ENCODE results near the gene LRR1.
A peak's percentile ranks its signal among the peaks of the same experiment; 100 is the strongest.
"Not testable (repeated sequence)": the region's sequence is repeated elsewhere in the genome, so short reads cannot be mapped to it uniquely, and the experiment has no call there.

The LRR1 gene

GRCh38 chr14:49585803-49586672 lies 12.7 kb upstream of the LRR1 start, which contains the start of gene RPS29:
TSS of gene RPS29 (minus strand) at chr14:49586380. CDS start at chr14:49586346, 34 bp downstream.
- peak; percentile 97 for DNase-seq

DNA sequence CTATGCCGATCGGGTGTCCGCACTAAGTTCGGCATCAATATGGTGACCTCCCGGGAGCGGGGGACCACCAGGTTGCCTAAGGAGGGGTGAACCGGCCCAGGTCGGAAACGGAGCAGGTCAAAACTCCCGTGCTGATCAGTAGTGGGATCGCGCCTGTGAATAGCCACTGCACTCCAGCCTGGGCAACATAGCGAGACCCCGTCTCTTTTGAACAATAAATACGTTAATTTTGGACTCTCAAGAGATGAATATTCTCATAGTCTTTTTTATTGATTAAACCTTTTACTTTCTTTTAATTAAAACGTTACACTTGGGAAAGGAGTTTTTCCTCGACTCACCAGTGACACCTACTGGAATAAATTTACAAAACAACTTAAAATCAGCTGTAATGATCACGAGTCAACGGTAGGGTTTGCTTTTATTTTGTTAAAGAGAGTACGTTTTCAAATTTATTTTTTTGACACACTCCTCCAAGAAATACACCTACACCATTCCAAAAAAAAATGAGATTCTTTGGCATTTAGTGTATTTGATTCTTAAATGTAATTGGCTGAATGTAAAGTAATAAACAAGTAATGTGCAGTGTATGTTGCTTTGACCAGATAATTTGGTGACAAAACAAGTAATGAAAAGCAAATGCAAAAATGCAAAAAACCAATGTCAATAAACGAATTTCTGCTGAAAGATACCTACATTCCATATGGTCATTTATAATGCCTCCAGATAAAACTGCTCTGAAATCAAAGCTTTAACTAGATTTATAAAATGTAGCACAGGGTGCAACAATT lies 11.9 kb upstream of the LRR1 start:
- peak; percentile 76 for DNase-seq

- DNase-seq: no peak
Observed at GRCh38 chr14:49589387-49589786, 9.4 kb upstream of the LRR1 start.

GRCh38 chr14:49593016-49593415 lies 5.7 kb upstream of the LRR1 start:
- DNase-seq: no peak

DNA sequence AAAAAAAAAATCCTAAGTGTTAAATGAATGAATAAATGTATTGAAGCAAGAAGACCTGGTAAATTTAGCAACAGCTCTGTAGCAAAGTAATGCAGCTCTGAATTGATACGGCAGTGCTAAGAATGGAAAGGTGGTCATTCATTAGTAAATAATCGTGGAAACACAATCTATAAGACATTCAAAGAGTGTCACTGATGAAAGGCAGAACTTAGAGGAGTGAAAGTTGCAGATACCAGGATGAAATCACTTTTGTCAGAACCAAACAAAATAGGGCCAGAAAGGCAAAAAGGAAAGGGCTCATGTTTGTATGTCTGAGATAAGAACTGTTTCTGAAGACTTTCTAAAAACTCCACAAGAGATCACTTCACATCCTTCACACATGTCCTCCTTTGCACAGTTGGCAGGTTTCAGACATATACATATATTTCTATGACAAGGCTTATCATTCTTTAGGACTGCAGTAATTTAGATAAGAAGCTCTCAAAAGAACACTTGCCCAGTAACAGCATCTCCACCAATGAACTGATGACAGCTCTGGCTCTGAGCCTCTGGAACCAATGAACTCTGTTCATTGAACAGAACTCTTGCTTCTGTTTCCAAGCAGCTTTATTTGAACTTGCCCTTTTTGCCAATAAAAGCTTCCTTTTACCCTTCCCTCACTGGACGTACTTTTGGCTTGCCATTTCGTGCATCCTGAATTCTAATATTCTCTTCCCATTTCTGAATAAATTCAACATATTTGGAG lies 4.2 kb upstream of the LRR1 start:
- DNase-seq: no peak

- no peak for DNase-seq
Observed at GRCh38 chr14:49598189-49598484, 603 bp upstream of the LRR1 start.

DNA sequence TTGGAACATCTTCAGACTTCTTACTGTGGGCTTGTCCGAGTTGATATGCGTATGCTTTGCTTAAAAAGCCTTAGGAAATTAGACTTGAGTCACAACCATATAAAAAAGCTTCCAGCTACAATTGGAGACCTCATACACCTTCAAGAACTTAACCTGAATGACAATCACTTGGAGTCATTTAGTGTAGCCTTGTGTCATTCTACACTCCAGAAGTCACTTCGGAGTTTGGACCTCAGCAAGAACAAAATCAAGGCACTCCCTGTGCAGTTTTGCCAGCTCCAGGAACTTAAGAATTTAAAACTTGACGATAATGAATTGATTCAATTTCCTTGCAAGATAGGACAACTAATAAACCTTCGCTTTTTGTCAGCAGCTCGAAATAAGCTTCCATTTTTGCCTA lies 8.8 kb downstream of the LRR1 start:
- DNase-seq: no peak

GRCh38 chr14:49612251-49612650 lies 13.5 kb downstream of the LRR1 start:
- DNase-seq: no peak

- no peak for DNase-seq
Observed at GRCh38 chr14:49612671-49613070, 13.9 kb downstream of the LRR1 start.

GRCh38 chr14:49614196-49614595 lies 15.5 kb downstream of the LRR1 start:
- DNase-seq: no peak

DNA sequence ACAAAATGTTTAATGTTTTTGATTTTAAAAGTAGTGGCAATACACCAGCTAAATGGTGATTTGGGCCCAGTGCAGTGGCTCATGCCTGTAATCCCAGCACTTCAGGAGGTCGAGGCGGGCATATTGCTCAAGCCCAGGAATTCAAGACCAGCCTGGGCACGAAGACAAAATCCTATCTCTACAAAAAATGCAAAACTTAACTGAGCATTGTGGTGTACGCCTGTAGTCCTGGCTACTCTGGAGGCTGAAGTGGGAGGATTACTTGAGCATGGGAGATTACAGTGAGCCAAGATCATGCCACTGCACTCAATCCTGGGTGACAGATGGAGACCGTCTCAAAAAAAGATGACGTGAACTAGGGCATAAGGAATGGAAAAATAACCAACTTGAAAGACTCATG lies 17.0 kb downstream of the LRR1 start:
- DNase-seq: no peak

- no peak for DNase-seq
Observed at GRCh38 chr14:49617852-49618519, 19.2 kb downstream of the LRR1 start.

DNA sequence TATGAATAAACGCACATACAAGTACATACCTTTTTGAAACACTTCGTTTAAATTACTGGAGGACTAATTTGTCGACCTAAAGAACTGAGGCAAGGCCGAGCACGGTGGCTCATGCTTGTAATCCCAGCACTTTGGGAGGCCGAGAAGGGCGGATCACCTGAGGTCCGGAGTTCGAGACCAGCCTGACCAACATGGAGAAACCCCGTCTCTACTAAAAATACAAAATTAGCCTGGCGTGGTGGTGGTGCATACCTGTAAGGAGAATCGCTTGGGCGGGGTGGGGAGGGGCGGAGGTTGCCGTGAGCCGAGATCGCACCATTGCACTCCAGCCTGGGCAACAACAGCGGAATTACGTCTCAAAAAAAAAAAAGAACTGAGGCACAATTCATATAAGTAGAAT lies 20.5 kb downstream of the LRR1 start:
- DNase-seq: not testable (repeated sequence)

DNA sequence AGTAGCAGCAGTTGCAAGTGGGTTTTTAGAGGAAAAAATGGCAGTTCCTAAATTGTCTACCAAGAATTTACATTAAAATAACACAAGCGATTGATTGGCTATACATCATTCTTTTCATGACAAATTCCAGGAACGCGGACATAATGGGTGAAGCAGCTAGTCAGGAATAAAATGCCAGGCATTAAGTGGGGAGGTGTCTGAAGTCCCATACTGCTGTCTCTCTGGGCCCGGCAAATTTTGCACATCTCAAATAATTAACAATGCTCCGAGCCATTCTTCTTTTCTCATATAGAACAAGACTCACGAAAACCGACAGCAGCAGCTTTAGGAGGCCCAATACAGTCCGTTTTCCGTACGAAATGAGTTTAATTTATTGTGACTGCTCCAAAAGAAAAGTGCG lies 21.0 kb downstream of the LRR1 start:
- DNase-seq: no peak

GRCh38 chr14:49620182-49621113 lies 21.7 kb downstream of the LRR1 start, which contains the start of the genes MGAT2 and RPL36AL:
TSS of gene MGAT2 (plus strand) at chr14:49620799. CDS start at chr14:49621269, 470 bp downstream.
TSS of gene RPL36AL (minus strand) at chr14:49620626. CDS start at chr14:49619104, 1,522 bp downstream.
- DNase-seq: peak; percentile 98

GRCh38 chr14:49621114-49621881 lies 22.6 kb downstream of the LRR1 start:
- DNase-seq: no peak

DNA sequence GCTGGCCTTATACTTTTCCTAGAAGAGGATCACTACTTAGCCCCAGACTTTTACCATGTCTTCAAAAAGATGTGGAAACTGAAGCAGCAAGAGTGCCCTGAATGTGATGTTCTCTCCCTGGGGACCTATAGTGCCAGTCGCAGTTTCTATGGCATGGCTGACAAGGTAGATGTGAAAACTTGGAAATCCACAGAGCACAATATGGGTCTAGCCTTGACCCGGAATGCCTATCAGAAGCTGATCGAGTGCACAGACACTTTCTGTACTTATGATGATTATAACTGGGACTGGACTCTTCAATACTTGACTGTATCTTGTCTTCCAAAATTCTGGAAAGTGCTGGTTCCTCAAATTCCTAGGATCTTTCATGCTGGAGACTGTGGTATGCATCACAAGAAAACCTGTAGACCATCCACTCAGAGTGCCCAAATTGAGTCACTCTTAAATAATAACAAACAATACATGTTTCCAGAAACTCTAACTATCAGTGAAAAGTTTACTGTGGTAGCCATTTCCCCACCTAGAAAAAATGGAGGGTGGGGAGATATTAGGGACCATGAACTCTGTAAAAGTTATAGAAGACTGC lies 23.4 kb downstream of the LRR1 start:
- DNase-seq: no peak

GRCh38 chr14:49623387-49623786 lies 24.6 kb downstream of the LRR1 start:
- DNase-seq: no peak

DNA sequence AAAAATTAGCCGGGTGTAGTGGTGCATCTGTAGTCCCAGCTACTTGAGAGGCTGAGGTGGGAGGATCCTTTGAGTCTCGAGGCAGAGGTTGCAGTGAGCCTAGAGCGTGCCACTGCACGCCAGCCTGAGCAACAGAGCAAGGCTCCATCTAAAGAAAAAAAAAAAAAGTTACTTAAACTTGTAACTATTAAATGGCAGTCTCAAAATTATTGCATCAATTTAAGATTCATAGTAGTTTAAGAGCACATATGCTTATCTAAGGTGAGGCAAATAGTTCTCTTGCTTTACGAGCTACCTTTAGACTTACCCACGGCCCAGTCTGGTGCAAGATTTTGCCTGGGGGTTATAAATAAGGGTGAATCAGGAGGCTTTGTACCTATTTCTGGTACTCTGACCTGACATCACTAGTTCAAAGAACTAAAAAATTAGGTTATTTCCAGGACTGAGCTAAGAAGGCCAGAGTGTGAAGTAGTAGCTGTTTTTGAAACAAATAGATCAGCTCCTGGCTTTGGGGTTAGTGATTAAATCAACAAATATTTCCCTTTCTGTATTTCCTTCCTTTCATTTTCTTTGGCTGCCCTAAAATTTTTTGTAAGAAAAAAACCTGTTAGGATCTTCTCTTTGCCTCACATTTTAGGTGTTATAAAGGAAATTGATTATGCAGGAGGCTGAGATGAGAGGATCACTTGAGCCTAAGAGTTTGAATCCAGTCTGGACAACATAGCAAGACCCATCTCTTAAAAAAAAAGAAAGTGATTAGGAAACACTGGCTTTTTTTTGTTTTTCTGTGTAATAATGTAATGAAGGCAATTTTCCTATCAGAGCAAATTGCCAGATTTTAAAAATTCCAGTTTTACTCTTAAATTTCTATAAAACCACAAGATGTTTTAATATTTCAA lies 25.4 kb downstream of the LRR1 start:
- no peak for DNase-seq

Data from right kidney (tissue), 1 donor.